Pancreas (tissue), 10 donors: ENCODE data around the gene EREG. TPM values are rescaled to one million over a fixed set of nuclear protein-coding genes. Genes with fewer than 3 reads are reported as not detected.

Experiments used
- ATAC-seq, 4 donors: fragments of 200-7000 bp; cut with Tn5 transposase; one replicate each; pipeline versions ENCODE4 v1.8.0 to v1.9.1; 2020; ENCODE audit warnings: mild to moderate bottlenecking in 4 of 4, moderate library complexity in 4 of 4
- DNase-seq, 6 donors: peaks; one replicate each; pipeline ENCODE4 v3.0.0-alpha.2; 2020
- FAIRE-seq: peaks from 2 replicates; lab custom pipeline; 2012; peaks lifted over from hg19 to GRCh38; lab: Jason Lieb, UNC
- H3K27ac ChIP-seq, 4 donors: fragments of 200-600 bp; sonication (generic); 1 replicate in 3 of 4; 2 replicates in 1 of 4; pipeline versions ENCODE4 v1.5.0 to v1.8.0; 2020
- H3K27me3 ChIP-seq, 4 donors: fragments of 200-600 bp; one replicate each; pipeline ENCODE4 v1.8.0; 2021
- H3K36me3 ChIP-seq, 3 donors: fragments of 200-600 bp; sonication (generic) in 1 of 3; one replicate each; pipeline versions ENCODE4 v1.5.0 to v1.8.0; 2020 to 2021
- H3K4me1 ChIP-seq, 3 donors: fragments of 200-600 bp; one replicate each; pipeline ENCODE4 v1.8.0; 2021
- H3K4me3 ChIP-seq, 4 donors: fragments of 200-600 bp; sonication (generic) in 2 of 4; one replicate each; pipeline versions ENCODE4 v1.5.0 to v1.8.0; 2020 to 2021
- H3K9me3 ChIP-seq, 4 donors: fragments of 200-600 bp; one replicate each; pipeline ENCODE4 v1.8.0; 2021
- WGBS, 2 donors: extraction: QIAGEN DNeasy Blood & Tissue Kit; methylation state at CpG; one replicate each; pipeline ENCODE4 v1.1.7; 2013; 5-methylcytosine and 5-hydroxymethylcytosine counted together
- intact Hi-C, 3 donors: fragments of 100-400 bp; cut with DNase I; formaldehyde crosslinking; loops; one replicate each; pipeline versions ENCODE4 v1.11.1 to v1.14.2; 2022
- polyA plus RNA-seq, 2 donors: library from polyadenylated mRNA; stranded (reverse); fragments of 200-250 nt; gene quantifications; one replicate each; pipeline ENCODE4 v1.2.3, GENCODE V29; 2013
- total RNA-seq, 6 donors: library from RNA; stranded (reverse); fragmentation: NEBNext Ultra II Directional in 4 of 6; extraction: Animal tissue kit (Norgen Biotek cat#: 25700) in 4 of 6; gene quantifications; one replicate each; pipeline versions ENCODE4 v1.2.1 to v1.2.4, GENCODE V29; 2021 to 2023
- TF ChIP-seq, protein P1 (sequence below), 4 donors: fragments of 200-600 bp; sonication (generic) in 3 of 4; IDR thresholded peaks; one replicate each; pipeline versions ENCODE4 v1.5.0 to v1.8.0; 2021; ENCODE audit warnings: antibody characterized with exemption in 4 of 4
- donor health status: healthy with polysubstance abuse.
- donor health status: DM: no; HTN: no; CAD: no; lungs with moderate emphysema.
- donor health status: DM: no; HTN: no; CAD: no.
- donor health status: control.
- donor health status: control.
- donor health status: Bipolar disorder and iron deficiency.
- donor health status: DM: yes; HTN: yes; CAD: no.
- donor health status: DM: no; HTN: no; CAD: no.
- donor health status: DM: no; HTN: no; CAD: no.
- donor health status: DM: yes; HTN: yes; CAD: no.

Gene EREG
- total and polyA plus RNA-seq, 8 donors: 0.06 to 0.09 (median 0.09) TPM; not detected in 5

DNA sequence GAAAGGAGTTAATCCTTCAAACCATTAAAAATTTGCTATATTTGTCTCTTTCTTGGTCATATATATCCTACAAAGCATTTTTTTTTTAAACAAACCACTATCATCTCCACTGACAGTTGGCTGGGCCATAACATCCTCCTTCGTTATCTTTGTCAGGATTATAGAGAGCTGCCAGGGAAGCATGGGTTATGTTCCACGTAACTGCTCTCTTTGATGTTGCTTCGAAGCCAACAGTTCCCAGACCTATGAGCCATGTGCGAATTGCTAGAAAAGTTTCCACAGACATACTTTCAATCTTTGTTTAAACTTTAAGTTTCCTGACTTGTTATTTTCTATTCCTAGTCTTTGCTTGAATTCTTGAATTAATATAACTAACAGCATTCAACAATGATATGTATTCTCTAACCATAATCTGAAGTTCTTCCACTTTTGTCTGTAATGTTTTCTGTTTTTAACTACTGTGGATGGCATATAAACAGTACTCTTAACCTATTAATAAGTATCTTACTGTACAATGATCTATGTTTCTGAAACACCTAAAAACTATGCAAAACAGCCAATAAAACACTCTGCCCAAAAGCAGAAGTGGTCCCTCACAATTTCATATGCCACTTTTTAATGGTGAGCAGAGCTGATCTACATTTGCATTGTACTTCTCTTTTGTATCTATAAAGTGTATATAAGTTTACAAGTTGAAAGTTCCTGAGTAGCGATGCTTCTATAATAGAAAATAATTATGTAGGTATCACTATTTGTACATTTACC is 37.9 kb downstream of the EREG start:
- 75 to 84% methylated on average over 5 of the region's 5 CpGs for WGBS, 2 donors

DNA sequence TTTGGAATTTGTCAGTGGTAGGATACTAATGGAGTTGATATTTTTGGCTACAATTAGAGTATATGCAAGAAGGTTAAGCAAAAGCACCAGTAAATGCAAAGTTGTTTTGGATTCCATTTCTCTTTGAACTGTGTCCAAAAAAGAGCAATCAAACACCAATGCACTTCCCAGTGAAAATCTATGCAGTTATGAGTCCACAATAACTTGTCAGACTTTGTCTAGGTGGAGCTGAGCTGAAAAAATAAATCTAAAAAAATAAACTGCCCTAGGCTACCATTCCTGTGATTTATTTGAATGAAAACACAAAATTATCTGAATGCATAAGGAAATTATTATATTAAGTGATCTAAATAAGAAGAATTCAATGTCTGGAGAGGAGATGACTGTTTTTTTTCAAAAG is 42.9 kb downstream of the EREG start:
- Histone ChIP-seq H3K36me3 (no peaks in the 10 kb centered on the region), H3K27me3 (no peaks in the 10 kb centered on the region), H3K4me3 (no peak overlapping the region), H3K9me3 (no peaks in the 10 kb centered on the region), H3K4me1 (no peaks in the 10 kb centered on the region), H3K27ac (no peak overlapping the region)
- TF ChIP-seq, protein P1, sequence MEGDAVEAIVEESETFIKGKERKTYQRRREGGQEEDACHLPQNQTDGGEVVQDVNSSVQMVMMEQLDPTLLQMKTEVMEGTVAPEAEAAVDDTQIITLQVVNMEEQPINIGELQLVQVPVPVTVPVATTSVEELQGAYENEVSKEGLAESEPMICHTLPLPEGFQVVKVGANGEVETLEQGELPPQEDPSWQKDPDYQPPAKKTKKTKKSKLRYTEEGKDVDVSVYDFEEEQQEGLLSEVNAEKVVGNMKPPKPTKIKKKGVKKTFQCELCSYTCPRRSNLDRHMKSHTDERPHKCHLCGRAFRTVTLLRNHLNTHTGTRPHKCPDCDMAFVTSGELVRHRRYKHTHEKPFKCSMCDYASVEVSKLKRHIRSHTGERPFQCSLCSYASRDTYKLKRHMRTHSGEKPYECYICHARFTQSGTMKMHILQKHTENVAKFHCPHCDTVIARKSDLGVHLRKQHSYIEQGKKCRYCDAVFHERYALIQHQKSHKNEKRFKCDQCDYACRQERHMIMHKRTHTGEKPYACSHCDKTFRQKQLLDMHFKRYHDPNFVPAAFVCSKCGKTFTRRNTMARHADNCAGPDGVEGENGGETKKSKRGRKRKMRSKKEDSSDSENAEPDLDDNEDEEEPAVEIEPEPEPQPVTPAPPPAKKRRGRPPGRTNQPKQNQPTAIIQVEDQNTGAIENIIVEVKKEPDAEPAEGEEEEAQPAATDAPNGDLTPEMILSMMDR (IDR thresholded peaks at IDR 0.05): no peak
- no peak for DNase-seq
- intact Hi-C loops: no loop called here
- no peak for ATAC-seq
- FAIRE-seq: no peak

More for the DNA sequence above, 37.9 kb downstream of the EREG start:
- TF ChIP-seq, protein P1 (IDR thresholded peaks at IDR 0.05): no peak
- ATAC-seq (no peak), DNase-seq (no peak), FAIRE-seq (no peak)
- Histone ChIP-seq H3K4me3 (no peak overlapping the region), H3K27me3 (no peaks in the 10 kb centered on the region), H3K36me3 (no peaks in the 10 kb centered on the region), H3K9me3 (no peaks in the 10 kb centered on the region), H3K27ac (no peak overlapping the region), H3K4me1 (no peaks in the 10 kb centered on the region)
- intact Hi-C loops: no loop called here

DNA sequence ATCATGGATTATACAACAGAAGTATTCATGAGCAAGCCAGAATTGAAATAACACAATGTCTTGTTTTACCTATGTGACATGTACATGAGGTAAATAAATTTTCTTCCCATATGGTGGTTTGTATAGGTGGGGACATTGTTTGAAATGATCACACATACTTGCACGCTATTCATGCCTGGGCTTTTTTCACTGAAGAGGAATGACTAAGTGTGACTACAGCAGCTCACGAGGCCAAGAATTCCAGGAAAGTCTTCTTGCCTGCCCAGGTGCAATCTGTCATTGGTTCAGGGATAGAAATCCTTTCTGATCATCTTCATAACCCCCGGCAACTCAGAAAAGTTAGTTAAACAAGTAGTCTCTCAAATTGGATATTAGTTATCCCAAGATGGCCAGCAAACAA is 43.7 kb downstream of the EREG start:
- FAIRE-seq (no peak), ATAC-seq (no peak), DNase-seq (no peak)
- intact Hi-C loops: no loop called here
- WGBS, 2 donors: 88% methylated on average over 3 of the region's 3 CpGs
- Histone ChIP-seq H3K4me1 (no peaks in the 10 kb centered on the region), H3K27ac (no peak overlapping the region), H3K27me3 (no peaks in the 10 kb centered on the region), H3K36me3 (no peaks in the 10 kb centered on the region), H3K9me3 (no peaks in the 10 kb centered on the region), H3K4me3 (no peak overlapping the region)
- TF ChIP-seq, protein P1 (IDR thresholded peaks at IDR 0.05): no peak

DNA sequence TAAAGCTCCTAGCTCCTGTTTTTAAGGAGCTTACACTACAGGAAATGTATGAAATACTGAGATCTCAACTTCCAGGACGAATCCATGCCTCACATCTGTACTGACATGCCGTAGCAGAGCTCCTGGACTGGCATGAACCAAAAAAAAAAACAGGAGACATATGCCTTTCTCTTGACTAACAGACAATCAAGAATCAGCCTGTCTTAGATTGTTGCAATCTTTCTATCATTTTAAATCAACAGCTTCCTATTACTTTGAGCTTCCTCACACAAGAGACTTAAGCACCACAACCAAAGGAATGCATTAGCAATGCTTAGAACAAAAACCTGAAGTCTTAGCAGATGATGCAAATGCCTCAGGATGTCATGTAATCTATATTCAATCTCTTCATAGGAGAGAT is 45.3 kb downstream of the EREG start:
- FAIRE-seq (no peak), DNase-seq (no peak), ATAC-seq (no peak)
- no peaks in the 10 kb centered on the region for H3K9me3 ChIP-seq
- no peaks in the 10 kb centered on the region for H3K4me1 ChIP-seq
- 65 to 70% methylated on average over 2 of the region's 2 CpGs for WGBS, 2 donors
- H3K27ac ChIP-seq: no peak overlapping the region
- H3K36me3 ChIP-seq: no peaks in the 10 kb centered on the region
- H3K4me3 ChIP-seq: no peak overlapping the region
- TF ChIP-seq, protein P1 (IDR thresholded peaks at IDR 0.05): no peak
- H3K27me3 ChIP-seq: no peaks in the 10 kb centered on the region
- intact Hi-C loops: no loop called here

DNA sequence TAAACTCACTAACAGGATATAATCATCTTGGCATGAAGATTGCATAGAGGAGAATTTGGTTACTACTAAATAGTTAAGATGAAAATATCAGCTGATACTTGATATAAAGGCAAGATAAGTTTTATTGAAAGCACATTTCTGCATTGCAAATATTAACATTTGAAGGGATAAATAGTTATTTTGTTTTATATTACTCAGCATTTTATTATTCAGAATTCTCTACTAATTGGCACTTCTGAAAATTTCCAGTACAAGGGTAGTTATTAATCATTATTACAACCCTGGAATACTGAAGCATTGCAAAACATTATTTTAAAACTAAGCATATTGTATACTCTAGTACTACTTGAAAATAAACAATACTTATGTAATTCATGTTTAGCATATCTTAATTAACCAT is 47.3 kb downstream of the EREG start:
- no peaks in the 10 kb centered on the region for H3K9me3 ChIP-seq
- H3K4me1 ChIP-seq: no peaks in the 10 kb centered on the region
- no peak overlapping the region for H3K27ac ChIP-seq
- H3K27me3 ChIP-seq: no peaks in the 10 kb centered on the region
- no peaks in the 10 kb centered on the region for H3K36me3 ChIP-seq
- no peak overlapping the region for H3K4me3 ChIP-seq
- intact Hi-C loops: no loop called here
- ATAC-seq (no peak), FAIRE-seq (no peak), DNase-seq (no peak)
- TF ChIP-seq, protein P1 (IDR thresholded peaks at IDR 0.05): no peak
